HG03045 (cell line): ENCODE results near the gene SIRPB2.
"Not testable (repeated sequence)": the region's sequence is repeated elsewhere in the genome, so short reads cannot be mapped to it uniquely, and the experiment has no call there.

Experiments used
- ATAC-seq: cut with Tn5 transposase; IDR thresholded peaks from one replicate; pipeline ENCODE4 v1.9.1; 2021; ENCODE audit warnings: mild to moderate bottlenecking, moderate library complexity; ENCODE audit not compliant: unreplicated experiment

SIRPB2 gene

DNA sequence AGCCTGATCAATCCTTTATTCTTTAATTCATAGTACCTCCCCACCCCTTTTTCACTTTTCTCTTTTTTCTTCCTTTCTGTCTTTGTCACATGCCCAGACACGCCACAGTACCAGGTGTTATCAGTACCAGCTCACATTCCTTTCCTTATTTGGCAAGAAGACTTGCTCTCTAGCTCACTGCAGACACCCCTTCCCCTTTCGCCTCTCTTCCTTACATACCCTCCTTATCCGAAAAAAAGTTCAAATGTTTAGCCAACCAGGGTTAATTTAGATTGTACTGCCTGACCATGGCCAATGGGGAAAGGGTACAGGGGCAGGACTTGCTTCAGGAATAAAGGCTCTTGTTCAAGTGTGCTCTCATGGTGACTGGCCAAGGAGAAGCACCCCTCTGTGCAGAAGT, 9.3 kb upstream of the SIRPB2 start:
- no peak for ATAC-seq

GRCh38 chr20:1499528-1500420, 8.6 kb upstream of the SIRPB2 start:
- no peak for ATAC-seq

- not testable (repeated sequence) for ATAC-seq
Observed at GRCh38 chr20:1497371-1497770, 6.2 kb upstream of the SIRPB2 start.

DNA sequence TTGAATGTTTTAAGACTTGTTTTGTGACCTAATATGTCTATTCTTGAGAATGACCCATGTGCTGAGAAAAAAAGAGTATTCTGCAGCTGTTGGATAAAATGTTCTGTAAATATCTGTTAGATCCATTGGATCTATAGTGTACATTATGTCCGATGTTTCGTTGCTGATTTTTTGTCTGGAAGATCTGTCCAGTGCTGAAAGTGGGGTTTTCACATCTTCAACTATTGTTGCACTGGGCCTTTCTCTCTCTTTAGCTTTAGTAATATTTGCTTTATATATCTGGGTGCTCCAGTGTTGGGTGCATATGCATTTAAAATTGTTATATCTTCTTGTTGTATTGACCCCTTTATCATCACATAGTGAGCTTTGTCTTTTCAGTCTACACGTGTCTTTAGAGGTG, 5.7 kb upstream of the SIRPB2 start:
- no peak for ATAC-seq

DNA sequence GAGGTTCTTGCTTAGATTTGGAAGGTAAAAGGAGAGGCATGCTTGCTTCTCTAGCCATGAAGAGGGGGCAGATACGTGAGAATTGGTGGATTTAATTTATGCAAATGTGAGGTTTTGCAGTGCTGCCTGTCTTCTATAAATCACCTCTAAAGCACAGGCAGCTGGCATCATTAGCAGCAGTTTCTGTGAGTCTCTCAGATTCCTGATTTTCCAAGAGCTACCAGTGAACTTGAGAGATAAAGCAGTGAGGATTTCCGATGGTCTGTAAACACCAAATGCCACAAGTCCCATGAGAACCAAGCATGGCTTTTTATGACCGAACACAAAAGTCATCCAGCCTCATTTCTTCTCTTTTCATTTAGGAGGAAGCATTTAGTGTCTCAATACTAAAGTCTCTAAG, 3.2 kb upstream of the SIRPB2 start:
- ATAC-seq = no peak

DNA sequence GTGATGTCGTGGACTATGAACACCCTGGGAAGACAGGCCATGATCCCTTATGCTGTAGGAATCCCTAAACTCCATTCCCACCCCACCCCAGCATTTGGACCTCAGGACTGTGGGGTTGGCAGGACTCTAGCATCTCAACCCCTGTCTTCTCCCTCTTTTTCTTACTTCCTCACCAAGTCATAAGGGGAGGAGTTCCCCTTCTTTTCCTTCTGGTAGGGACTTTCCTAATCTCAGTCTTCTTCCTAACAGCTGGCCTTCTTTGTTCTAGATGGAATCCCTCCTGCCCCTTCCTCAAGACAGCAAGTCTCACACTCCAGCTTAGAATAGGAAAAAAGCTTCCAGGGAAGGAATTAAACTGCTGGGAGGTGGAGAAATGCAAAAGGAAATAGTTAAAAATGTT, 2.3 kb upstream of the SIRPB2 start:
- ATAC-seq = no peak

- no peak for ATAC-seq
Observed at GRCh38 chr20:1491860-1492642, 831 bp upstream of the SIRPB2 start.

GRCh38 chr20:1490643-1491195, 501 bp downstream of the SIRPB2 start:
- no peak for ATAC-seq

DNA sequence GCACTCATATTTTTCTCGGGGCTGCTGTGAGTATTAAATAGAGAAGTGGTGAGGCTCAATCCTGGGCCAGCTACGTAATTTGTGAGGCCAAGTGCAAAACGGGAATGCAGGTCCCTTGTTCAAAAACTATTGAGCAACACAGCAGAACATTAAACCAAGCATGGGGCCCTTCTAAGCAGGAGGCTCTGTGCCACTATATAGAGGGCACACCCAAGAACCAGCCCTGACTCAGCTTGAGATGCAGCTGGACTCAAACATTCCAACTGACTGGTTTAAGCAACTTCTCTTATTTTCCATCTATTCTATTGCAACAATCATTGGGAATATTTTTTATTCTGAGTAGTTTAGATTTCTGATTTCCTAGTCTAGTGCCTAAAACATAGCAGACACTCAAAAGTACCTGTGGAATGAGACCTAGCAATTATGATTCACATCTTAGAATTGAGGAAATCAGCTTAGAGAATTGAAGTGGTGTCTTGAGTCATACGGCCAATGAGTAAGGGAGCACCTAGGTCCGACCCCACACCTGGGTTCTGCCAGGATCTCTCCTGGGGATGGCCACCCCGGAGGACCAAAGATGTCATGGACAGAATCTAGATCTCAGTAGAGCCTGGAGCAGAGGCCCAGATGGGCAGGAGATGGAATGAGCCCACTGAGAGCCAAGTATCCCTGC, 1.3 kb downstream of the SIRPB2 start:
- no peak for ATAC-seq

DNA sequence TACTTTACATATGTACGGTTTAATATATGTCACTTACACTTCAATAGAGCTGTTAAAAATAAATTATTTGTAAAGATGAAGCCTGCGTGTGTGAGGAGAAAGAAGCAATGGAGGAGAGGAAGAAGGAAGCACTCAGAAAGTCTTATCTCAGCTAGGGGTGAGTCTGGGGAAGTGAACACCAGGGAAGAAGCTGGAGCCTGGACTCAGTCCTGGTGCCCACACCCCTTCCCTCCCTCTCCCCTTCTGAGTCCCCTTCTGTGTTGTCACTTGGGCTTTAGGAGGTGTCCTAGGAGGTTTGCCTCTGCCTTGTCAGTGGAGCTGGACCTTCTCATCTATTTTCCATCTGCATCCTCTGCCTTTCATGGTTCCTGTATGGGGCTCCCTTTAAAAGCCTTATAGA, 1.9 kb downstream of the SIRPB2 start:
- no peak for ATAC-seq

DNA sequence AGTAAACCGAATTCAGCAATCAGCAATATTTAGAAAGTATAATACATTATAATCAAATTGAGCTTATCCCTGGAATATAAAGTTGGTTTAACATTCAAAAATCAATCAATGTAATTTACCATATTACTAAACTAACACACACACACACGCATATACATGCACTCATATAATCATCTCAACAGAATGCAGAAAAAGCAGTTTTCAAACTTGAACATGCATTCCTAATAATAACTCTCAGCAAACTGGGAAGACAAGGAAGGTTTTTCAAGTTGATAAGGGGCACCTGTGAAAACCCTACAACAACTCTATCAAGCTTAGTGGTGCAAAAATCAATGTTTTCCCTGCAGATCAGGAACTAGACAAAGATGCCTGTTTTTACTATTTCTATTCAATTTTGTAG, 4.7 kb downstream of the SIRPB2 start:
- ATAC-seq = no peak

DNA sequence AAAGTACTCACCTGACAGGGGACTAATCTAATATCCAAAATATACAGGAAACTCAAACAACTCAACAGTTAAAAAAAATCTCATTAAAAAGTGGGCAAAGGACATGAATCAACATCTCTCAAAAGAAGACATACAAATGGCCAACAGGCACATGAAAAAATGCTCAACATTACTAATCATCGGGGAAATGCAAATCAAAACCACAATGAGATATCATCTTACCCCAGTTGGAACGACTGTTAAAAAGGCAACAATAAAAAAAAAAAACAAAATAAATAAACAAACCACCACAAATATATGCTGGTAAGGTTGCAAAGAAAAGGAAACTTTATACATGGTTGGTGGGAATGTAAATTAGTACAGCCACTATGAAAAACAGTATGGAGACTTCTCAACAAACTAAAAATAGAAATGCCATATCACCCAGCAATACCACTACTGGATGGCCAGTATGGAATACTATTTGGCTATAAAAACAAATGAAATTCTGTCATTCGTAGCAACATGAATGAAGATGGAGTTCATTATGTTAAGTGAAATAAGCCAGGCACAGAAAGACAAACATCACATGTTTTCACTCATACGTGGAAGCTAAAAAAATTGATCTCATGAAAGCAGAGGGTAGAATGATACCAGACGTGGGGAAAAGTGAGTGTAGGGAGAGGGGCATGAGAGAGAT, 6.6 kb downstream of the SIRPB2 start:
- ATAC-seq = no peak

DNA sequence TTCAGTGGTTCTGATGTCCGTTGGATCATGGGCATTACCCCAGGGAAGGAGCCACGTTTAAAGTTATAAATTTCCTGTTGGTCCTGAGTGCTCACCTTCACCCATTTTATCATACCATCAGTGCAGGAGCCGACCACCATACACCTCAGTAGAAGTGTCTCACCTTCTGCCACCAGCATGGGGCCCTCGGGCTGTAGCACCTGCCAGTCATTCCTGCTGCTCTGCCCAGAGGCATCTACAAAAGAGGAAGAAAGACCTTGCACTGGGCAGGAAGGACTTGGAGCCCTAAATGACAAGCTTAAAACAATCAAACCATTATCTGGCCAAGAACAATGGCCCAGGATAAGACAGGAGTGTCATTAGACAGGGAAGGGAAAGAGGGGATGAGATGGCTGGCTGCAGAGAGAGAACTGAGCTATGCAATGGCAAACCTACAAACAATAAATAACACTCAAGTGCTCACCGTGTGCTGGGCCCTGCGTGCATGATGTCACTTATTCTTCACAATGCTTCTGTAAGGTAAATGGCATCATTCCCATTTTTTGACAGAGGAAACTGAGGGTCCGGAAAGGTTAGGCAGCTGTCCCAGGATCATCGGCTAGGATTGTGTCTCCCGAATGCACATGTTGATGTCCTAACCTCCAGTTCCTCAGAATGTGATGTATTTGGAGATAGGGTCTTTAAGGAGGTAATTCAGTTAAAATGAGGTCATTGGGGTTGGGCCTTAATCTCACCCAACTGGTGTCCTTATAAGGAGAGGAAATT, 11.2 kb downstream of the SIRPB2 start:
- ATAC-seq = no peak

DNA sequence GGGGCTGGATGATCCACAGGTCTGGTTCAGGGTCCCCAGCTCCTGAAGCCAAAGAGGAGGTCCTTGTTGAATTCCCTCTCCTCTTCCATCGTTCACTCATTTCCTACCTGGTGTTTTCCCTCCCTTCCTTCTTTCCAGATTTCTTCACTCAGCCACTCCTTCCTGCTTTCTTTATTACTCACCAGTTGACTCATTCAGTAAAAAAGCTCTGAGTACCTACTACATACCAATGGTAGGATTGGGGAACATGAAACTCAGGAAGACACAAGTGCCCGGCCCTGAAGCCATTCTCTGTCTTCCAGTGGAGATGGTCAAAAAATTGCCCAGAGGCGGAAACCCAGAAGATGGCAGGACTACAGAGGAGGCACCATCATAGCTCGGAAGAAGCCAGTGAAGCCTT, 12.7 kb downstream of the SIRPB2 start:
- no peak for ATAC-seq

- no peak for ATAC-seq
Observed at GRCh38 chr20:1477896-1478490, 13.2 kb downstream of the SIRPB2 start.

GRCh38 chr20:1474817-1475603, 16.2 kb downstream of the SIRPB2 start:
- no peak for ATAC-seq

- ATAC-seq = no peak
Observed at GRCh38 chr20:1474325-1474724, 16.9 kb downstream of the SIRPB2 start.

DNA sequence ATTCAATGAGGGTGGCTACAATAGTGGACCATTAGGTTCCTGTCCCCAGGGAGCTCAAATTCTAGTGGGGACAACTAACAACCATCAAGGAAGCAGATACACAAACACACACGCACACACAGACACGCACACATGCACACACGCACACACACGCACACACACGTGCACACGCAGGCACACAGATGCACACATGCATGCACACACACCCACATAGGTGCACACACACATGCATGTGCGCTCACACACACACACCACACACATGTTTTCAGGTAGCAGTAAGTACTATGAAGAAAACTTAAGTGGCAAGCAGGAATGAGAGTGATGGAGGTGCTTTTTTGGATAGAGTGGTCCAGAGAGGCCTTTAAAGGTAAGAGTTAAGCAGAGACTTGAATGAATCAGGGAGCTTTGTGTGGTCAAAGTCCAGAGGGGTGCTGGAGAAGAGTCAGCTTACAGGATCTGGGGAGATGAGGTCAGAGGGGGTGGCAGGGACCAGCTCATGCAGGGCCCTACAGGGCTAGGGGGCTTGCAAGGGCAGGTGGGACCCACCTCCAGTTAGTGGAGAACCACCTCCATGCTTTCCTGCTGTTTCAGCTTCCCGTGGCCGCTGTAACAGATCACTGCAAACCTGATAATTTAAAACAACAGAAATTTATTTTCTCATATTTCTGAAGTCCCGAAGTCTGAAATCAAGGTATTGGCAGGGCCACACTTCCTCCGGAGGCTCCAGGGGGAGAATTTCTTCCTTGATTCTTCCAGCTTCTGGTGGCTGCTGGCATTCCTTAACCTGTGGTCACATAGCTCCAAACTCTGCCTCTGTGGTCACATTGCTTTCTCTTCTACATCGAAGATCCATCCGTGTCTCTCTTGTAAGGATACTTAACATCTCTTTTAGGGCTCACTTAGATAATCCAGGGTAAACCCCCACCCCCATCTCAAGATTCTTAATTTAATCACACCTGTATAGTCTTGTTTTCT, 17.7 kb downstream of the SIRPB2 start:
- ATAC-seq = no peak
